H1 (cell line): Measurements from ENCODE around the gene GASK1B.

Experiments
- CEBPB ChIP-seq: IDR thresholded peaks from 2 replicates; pipeline ENCODE4 v1.6.1; 2012; ENCODE audit warnings: low read depth, low read length
- CTCF ChIP-seq, 3 experiments: IDR thresholded peaks; 1 replicate in 2 of 3; 2 replicates in 1 of 3; pipeline versions ENCODE4 v1.5.1 to v1.6.1; 2011; ENCODE audit warnings: low read length in 3 of 3, mild to moderate bottlenecking in 3 of 3, inconsistent platforms in 2 of 3, low read depth in 1 of 3, moderate library complexity in 1 of 3; ENCODE audit not compliant: insufficient read depth in 1 of 3; ENCODE audit errors: control extremely low read depth in 1 of 3
- JUND ChIP-seq: IDR thresholded peaks from 2 replicates; pipeline ENCODE4 v1.6.1; 2011; ENCODE audit warnings: mild to moderate bottlenecking, improper control_type of control experiment, low read length
- MAX ChIP-seq: IDR thresholded peaks from 2 replicates; pipeline ENCODE4 v1.6.1; 2012; ENCODE audit warnings: inconsistent platforms
- POLR2A ChIP-seq, 2 experiments: IDR thresholded peaks; 1 replicate in 1 of 2; 2 replicates in 1 of 2; pipeline ENCODE4 v1.6.1; 2011; ENCODE audit warnings: low read depth in 2 of 2, low read length in 2 of 2, mild to moderate bottlenecking in 2 of 2; ENCODE audit errors: control extremely low read depth in 1 of 2
- RAD21 ChIP-seq, 2 experiments: IDR thresholded peaks in 1 of 2; conservative IDR thresholded peaks in 1 of 2; 2 replicates each; pipeline ENCODE4 v1.6.1; 2011; ENCODE audit warnings: low read depth in 2 of 2, low read length in 2 of 2, improper control_type of control experiment in 1 of 2, inconsistent platforms in 1 of 2, mild to moderate bottlenecking in 1 of 2, moderate library complexity in 1 of 2

GRCh38 chr4:158195297-158195696, 22.5 kb upstream of the GASK1B start:
- no peak for TF ChIP-seq JUND
- no peak for TF ChIP-seq CTCF (IDR thresholded peaks at IDR 0.05; ENCODE audit: control extremely low read depth in 1 of 3, insufficient read depth in 1 of 3, low read depth in 1 of 3, low read length in 3 of 3)
- no peak for TF ChIP-seq MAX
- TF ChIP-seq CEBPB, result no peak
- no peak for TF ChIP-seq POLR2A (IDR thresholded peaks at IDR 0.05; ENCODE audit: control extremely low read depth in 1 of 2, low read depth in 2 of 2, low read length in 2 of 2)
- no peak for TF ChIP-seq RAD21 (IDR thresholded peaks at IDR 0.05 in 1 of 2, conservative IDR thresholded peaks at IDR 0.05 in 1 of 2; ENCODE audit: low read depth in 2 of 2, low read length in 2 of 2)
